ENCODE measurements around the gene SUB1.
"Not testable (repeated sequence)": the region's sequence is repeated elsewhere in the genome, so short reads cannot be mapped to it uniquely, and the experiment has no call there.

The SUB1 gene

DNA sequence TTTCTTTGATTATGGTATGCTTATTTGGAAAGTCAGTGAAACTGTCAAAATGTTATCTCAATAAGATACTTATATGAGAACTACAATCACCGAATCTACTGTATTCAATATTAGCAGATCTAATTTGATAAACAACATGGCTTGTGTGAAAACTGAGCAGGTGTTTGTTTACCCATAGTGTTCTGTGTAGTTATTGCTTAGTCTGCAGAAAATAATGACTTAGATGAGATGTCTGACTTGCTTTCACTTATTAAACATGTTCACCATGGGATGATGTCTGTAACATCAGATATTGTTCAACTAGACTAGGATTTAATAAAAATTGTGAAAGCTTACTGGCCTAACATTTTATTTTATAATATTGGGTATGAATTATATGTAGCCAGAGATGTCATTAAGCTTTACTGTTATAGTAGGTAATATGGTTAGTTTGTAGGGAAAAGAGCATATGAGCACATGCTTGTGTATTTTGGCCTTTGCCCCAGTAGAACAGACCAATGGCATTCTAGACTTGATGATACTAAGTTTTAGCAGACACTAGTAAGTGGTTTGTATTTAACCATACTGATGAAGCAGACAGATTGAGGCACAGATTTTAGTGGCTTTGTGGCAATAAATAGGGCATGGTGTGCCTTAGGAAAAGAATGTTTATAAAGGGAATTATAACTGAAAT, 16.4 kb downstream of the SUB1 start:
- no peak for DNase-seq

DNA sequence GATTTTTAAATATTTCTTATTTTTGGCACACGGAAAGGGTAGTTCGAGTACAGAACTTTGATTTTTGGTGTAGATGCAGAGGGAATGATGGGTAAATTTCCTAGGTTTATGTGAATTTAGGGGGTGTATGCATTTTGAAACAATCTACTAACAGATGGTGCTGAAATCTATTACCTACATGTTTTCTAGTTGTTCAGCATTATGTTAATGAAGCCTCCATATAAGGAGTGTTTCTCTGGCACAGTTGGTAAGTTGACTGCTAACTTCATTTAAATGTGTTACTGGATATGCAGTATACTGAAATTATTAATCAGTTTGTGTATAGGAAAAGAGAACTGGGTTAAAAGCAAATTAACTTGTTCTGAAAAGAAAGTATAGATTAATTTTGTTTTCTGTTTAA, 17.5 kb downstream of the SUB1 start:
- DNase-seq: no peak

DNA sequence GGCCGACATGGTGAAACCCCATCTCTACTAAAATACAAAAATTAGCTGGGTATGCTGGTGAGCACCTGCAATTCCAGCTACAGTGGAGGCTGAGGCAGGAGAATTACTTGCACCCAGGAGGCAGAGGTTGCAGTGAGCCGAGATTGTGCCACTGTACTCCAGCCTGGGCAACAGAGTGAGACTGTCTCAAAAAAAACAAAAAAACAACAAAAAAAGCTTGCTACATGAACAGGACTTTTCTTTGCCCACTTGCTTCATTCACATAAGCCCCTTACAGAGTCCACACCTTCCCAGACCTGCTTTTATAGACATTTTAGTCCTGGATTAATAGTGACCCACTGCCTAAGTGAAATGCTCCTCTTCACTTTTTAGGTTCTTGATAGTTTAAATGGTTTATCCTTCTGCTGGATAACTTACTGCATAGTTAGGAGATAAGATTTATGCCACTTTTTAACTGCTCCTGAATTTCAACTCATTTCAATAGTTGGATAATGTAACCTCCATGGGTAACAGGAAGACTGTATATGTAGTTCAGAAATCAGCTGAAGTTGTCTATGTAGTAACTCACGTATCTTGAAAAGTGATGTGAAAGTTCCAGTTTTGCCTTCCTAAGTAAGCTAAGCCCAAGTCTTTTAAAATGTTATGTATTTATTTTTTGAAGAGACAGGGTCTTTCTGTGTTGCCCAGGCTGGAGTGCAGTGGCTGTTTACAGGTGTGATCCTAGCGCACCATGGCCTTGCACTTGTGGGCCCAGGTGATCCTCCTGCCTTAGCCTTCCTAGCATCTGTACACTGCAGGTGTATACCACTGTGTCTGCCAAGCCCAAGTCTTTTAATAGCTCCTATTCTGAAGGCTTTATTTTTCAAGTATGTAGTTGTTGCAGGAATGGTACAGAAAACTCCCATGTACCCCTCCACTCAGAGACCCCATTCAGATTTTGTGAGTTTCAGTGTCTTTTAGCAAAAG, 19.7 kb downstream of the SUB1 start:
- DNase-seq: no peak

DNA sequence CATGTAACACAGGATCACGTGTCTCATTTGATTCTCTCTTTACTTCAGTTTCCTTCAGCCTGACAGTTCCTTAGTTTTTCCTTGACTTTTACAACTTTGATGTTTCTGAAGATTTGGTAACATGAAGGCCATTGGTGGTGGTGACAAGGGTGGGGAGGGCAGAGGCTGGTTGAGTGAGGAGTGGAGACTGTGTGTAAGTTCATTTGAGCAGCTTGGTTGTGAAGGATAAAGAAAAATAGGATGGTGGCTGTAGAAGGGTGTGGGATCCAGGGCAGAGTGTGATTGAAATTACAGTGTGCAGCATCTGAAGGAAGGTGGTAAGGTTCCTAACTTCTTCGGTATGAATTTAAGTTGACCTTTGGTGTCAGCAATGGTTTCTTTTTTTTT, 20.4 kb downstream of the SUB1 start:
- no peak for DNase-seq

GRCh38 chr5:32612134-32612888, 27.0 kb downstream of the SUB1 start:
- DNase-seq: peak; percentile 42

DNA sequence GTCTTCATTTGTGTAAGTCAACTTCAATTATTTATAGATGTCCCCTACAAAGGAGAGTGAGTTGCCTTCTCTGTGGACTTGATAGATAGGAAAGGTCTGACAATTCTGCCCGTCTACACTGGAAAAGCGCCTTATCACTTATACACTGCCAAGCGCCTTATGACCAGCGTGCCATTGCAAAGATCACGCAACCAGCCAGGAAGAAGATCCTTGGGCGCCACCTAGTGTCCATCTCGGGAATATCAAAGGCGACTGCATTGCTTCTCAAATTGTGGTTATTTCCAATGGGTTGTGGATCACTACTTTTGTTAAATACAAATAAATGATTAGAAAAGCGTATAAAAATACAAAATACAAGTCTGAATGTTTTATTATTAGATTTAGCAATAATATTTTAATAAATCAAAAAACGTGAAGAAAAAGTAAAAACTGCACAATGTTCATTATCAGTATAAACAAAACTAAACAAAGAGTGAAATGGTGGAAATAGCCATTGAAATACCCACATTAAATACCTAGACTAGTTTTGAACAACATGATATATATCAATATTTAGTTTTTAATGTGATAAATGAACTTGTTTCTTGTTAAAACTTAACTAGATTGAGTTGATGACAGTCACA, 27.8 kb downstream of the SUB1 start:
- DNase-seq: peak; percentile 94

- DNase-seq: no peak
Observed at GRCh38 chr5:32615236-32615635, 29.9 kb downstream of the SUB1 start.

- no peak for DNase-seq
Observed at GRCh38 chr5:32618962-32619361, 33.6 kb downstream of the SUB1 start.

GRCh38 chr5:32621256-32621655, 35.9 kb downstream of the SUB1 start:
- DNase-seq: no peak

DNA sequence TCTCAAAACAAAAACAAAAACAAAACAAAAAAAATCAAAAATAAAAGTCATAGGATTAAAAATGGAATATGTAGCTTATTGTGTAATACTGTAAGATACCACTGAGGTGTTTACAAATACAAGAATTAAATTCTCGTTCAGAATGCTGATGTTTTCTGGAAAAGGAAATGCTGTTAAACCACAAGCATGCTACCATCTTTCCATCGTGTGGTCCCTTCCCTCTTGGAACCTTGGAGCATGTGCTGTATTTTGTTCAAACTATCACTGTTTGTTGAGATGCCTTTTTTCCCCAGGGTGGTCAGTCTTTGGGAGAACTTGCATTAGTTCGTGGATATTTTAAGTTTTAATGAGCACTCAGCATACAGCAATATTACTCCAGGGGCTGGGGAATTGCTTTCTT, 39.7 kb downstream of the SUB1 start:
- no peak for DNase-seq

GRCh38 chr5:32625547-32625946, 40.2 kb downstream of the SUB1 start:
- DNase-seq: no peak

GRCh38 chr5:32627219-32627870, 42.0 kb downstream of the SUB1 start:
- DNase-seq: no peak

DNA sequence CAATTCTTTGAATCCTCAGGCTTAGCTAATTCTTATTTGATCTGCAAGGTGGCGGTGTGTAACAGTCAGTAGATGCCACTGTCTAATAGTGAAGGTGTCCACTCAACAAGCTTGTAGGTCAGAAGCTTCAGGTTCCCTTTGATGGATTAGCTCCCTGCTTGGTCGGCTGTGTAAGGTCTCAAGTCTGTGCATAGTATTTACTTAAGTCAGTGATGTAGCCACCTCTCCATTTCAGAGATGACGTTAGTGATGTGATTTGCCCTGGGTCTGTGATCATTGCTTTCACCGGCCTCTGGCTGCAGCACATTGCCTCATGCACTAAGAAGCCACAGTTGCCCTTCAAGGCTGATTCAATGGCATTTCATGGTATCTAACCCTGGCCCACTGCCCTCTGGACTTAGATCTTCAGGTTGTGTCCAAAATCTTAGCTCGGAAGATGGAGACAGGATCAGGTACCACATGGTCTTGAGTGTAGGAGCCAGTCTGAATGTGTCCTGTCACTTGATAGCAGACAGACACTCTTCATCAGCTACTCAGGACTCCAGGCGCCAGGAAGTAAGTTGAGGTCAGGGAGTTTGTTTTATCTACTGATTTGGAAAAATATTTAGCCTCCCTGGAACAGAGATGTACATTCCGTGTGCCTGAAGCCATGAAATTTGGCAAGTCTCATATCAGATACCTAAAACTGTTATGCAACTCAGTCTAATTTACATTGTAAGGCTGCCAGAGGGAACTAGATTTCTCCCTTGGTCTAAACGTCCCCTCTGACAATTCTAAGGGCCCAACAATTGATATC, 42.9 kb downstream of the SUB1 start:
- no peak for DNase-seq

DNA sequence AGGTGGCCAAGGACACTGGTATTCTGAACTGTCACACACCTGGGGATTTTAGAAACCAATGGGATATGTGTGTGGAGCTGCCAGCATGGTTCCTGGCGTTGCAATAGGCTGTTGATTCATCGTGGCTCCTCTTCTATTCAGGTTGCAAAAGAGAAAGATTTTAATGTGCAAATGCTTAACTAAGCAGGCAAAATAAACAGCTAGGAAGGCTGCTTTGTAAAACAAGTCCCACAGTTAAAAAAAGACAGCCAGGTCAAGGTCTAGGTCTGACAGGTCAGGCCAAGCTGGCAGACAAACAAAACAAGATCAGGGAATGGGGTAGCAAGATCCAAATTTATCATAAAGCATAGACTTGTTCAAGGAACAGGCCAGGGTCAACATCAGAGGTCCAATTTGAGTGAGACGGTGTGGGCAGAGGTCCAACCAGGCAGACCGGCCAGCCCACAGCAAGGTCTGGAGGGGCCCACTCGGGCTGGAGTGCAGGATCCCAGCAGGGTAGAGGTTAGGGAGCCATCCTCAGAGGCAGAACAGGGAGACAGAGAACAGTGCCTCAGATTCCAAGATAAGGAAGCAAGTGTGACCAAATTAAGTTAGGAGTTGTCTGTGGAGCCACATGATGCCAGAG, 45.6 kb downstream of the SUB1 start:
- no peak for DNase-seq

DNA sequence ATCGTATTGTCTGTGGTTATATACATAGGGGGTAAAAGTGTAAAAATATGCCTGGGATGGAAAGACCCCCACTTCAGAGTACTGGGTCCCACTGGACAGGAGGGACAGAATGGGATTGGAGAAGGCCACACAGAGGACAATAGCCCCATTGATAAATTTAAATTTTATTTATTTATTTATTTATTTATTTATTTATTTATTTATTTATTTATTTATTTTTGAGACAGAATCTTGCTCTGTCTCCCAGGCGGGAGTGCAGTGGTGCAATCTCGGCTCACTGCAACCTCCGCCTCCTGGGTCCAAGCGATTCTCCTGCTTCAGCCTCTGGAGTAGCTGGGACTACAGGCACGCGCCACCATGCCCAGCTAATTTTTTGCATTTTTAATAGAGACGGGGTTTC, 47.7 kb downstream of the SUB1 start:
- DNase-seq: not testable (repeated sequence)

DNA sequence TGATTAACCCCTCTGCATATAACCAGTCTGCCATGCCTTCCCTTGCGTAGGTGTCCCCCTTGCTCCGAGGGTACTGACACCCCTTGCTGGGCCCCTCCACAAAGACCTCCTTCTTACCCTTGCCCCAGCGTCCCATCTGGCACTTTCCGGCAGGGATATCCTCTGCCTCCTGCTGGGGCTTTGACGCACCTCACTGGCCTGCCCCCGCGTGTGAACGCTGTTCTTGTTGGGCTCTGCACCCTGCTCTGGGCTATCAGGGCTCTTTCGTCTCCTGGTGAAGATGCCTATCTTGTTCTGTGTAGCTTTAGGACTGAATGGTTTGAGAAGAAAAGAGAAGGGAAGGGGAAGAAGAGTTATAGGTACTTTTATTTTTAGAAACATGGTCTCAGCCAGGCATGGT, 53.0 kb downstream of the SUB1 start:
- no peak for DNase-seq

- DNase-seq: no peak
Observed at GRCh38 chr5:32639943-32640342, 54.6 kb downstream of the SUB1 start.

DNA sequence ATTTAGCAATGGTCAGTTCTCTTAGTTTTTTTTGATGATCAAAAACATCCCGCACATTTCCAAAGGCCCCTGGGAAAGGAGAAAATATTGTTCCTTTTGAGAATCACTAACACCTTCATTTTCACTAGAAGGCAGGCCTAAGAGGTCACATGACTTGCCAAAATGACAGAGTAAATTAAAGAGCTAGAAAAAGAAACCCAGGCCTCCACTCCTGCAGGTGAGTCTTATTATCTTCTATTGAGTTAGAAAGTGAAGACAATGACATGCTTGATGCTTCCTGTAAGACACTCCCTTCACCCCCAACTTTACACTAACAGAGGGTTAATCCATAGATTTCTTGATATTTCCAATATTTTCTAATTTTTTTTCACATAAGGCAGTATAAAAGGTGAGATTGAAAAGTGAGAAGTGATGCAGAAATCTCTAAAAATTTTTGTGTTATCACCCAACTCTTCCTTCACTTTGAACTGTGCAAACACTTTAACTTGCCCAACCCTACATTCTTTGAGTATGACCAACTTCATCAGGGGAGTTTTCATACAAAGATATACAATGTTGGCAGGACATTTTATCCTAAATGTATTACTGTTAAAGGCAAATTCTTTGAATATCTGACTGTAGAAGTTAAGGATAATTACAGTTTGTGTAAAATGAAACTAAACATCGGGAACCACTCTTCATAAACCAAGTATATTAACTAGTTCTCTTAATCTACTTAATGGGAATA, 57.1 kb downstream of the SUB1 start:
- no peak for DNase-seq

DNA sequence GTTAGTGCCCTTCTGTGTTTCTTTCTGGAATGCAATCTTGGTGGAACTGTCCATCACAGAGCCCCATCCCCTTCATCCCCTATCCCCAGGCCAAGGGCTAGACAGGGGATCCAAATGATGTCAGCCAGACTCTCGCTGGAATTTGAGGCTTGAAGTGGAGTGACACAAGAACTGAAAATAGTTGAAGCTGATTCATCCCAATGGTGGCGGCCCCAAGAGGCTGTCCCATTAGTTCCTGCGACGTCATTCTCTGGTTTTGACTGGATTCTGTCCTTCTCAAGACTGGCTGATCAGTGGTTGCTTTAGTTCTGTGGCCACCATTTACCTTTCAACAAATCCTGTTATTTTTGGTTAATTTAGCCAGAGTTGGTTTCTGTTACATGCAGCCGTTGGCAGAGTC, 59.9 kb downstream of the SUB1 start:
- DNase-seq: no peak
